ENCODE results near the gene PTGER1. TPM values are rescaled to one million over a fixed set of nuclear protein-coding genes. Genes with fewer than 3 reads are reported as not detected.

Gene PTGER1
- total RNA-seq, 1 donor from 2014 or later = 0.91 TPM

DNA sequence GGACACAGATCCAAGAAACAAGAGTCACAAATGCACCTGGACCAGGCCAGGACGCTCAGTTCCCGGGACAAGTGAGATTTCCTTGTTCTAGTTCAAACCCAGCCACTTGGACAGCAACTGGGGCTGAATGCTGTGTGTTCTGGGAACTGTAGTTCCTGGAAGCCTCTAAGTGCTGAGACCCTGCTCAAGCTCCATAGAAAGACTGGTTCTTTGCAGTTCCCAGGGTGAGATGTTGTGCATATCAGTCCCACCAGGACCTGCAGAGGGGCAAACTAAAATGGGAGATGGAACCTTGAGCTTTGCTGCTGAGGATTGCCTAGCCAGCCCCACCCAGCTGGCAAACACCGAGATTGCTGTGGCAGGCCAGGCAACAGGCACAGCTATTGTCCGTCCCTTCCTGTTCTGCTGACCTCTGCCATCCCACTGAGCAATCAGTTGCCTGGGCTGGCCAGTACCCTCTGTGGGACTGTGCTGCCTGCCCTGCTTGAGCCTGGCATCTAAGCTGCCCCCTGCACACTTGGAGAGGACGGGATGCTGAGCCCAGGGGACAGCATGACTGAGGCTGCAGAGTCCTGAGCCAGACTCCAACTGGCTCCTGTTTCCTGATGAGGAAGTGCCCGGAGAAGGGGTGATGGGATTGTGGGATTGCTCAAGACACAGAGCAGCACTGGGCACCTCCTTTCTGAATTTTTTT lies 22.2 kb upstream of the PTGER1 start:
- Mint-ChIP-seq H3K27ac (ENCODE audit: unreplicated experiment) (no peak overlapping the region), H3K9me3 (ENCODE audit: unreplicated experiment) (no peaks in the 10 kb centered on the region), H3K4me1 (ENCODE audit: low read depth, unreplicated experiment) (peaks cover 11% of the 10 kb centered on the region), H3K36me3 (ENCODE audit: low read depth, unreplicated experiment) (peaks cover 5% of the 10 kb centered on the region), H3K27me3 (ENCODE audit: low read depth, unreplicated experiment) (no peaks in the 10 kb centered on the region), H3K4me3 (ENCODE audit: unreplicated experiment) (peak overlapping the region; percentile 73)
- no peak overlapping the region for H2AFZ ChIP-seq (ENCODE audit: low read depth, low read length)
- no peaks in the 10 kb centered on the region for H3K36me3 ChIP-seq (ENCODE audit: insufficient read depth, low read length)
- no peak overlapping the region for H3K4me2 ChIP-seq (ENCODE audit: low read length)
- H3K4me1 ChIP-seq (ENCODE audit: insufficient read depth, low read length) = peaks cover 16% of the 10 kb centered on the region
- H3K9me3 ChIP-seq (ENCODE audit: insufficient read depth, low read depth, low read length) = no peaks in the 10 kb centered on the region
- no peak for DNase-seq (ENCODE audit: low read depth)
- H3K27me3 ChIP-seq (ENCODE audit: insufficient read depth, low read length) = no peaks in the 10 kb centered on the region
- no peak for FAIRE-seq
- peaks cover 27% of the 10 kb centered on the region for H4K20me1 ChIP-seq (ENCODE audit: insufficient read depth, low read length)
- H3K79me2 ChIP-seq (ENCODE audit: insufficient read depth, low read length) = peaks cover 33% of the 10 kb centered on the region
- H3K27ac ChIP-seq (ENCODE audit: low read depth, low read length) = no peak overlapping the region
- no peak overlapping the region for H3K4me3 ChIP-seq (ENCODE audit: insufficient read depth, low read depth, low read length)
- H3K9ac ChIP-seq (ENCODE audit: low read length) = no peak overlapping the region
- no peak for TF ChIP-seq EZH2 (IDR thresholded peaks at IDR 0.05; ENCODE audit: insufficient read depth, low read length)
- TF ChIP-seq, protein P1, sequence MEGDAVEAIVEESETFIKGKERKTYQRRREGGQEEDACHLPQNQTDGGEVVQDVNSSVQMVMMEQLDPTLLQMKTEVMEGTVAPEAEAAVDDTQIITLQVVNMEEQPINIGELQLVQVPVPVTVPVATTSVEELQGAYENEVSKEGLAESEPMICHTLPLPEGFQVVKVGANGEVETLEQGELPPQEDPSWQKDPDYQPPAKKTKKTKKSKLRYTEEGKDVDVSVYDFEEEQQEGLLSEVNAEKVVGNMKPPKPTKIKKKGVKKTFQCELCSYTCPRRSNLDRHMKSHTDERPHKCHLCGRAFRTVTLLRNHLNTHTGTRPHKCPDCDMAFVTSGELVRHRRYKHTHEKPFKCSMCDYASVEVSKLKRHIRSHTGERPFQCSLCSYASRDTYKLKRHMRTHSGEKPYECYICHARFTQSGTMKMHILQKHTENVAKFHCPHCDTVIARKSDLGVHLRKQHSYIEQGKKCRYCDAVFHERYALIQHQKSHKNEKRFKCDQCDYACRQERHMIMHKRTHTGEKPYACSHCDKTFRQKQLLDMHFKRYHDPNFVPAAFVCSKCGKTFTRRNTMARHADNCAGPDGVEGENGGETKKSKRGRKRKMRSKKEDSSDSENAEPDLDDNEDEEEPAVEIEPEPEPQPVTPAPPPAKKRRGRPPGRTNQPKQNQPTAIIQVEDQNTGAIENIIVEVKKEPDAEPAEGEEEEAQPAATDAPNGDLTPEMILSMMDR (IDR thresholded peaks at IDR 0.05; ENCODE audit: insufficient read depth, low read depth, low read length) = no peak

DNA sequence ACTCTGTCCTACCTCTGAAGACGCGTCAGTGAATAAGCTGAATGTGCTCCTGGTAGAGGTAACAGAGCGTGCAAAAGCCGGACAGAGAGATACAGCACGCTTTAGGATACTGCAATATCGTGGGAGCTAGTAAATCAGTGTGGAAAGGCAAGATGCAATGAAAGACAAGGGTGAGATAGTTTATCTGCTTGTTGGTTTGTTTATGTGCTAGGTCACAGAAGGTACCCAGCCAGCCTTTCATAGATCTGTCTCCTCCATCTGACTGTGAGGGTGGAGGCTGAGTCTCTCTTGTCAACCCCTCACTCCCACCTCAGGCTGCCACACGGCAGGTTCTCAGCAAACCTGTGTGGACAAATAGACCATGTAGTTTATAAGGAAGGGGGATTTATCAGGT lies 21.7 kb upstream of the PTGER1 start:
- no peak for DNase-seq (ENCODE audit: low read depth)
- no peaks in the 10 kb centered on the region for H3K27me3 Mint-ChIP-seq (ENCODE audit: low read depth, unreplicated experiment)
- no peaks in the 10 kb centered on the region for H3K9me3 Mint-ChIP-seq (ENCODE audit: unreplicated experiment)
- H3K9me3 ChIP-seq (ENCODE audit: insufficient read depth, low read depth, low read length) = no peaks in the 10 kb centered on the region
- peaks cover 37% of the 10 kb centered on the region for H3K79me2 ChIP-seq (ENCODE audit: insufficient read depth, low read length)
- H3K4me1 ChIP-seq (ENCODE audit: insufficient read depth, low read length) = peaks cover 16% of the 10 kb centered on the region
- peak overlapping the region; percentile 20 for H3K27ac Mint-ChIP-seq (ENCODE audit: unreplicated experiment)
- TF ChIP-seq EZH2 (IDR thresholded peaks at IDR 0.05; ENCODE audit: insufficient read depth, low read length) = no peak
- TF ChIP-seq, protein P1 (IDR thresholded peaks at IDR 0.05; ENCODE audit: insufficient read depth, low read depth, low read length) = no peak
- no peak overlapping the region for H3K27ac ChIP-seq (ENCODE audit: low read depth, low read length)
- peaks cover 28% of the 10 kb centered on the region for H4K20me1 ChIP-seq (ENCODE audit: insufficient read depth, low read length)
- peak overlapping the region; percentile 60 for H2AFZ ChIP-seq (ENCODE audit: low read depth, low read length)
- peak overlapping the region; percentile 82 for H3K4me2 ChIP-seq (ENCODE audit: low read length)
- no peak for FAIRE-seq
- no peaks in the 10 kb centered on the region for H3K36me3 ChIP-seq (ENCODE audit: insufficient read depth, low read length)
- peak overlapping the region; percentile 49 for H3K4me3 ChIP-seq (ENCODE audit: insufficient read depth, low read depth, low read length)
- peaks cover 11% of the 10 kb centered on the region for H3K4me1 Mint-ChIP-seq (ENCODE audit: low read depth, unreplicated experiment)
- peaks cover 5% of the 10 kb centered on the region for H3K36me3 Mint-ChIP-seq (ENCODE audit: low read depth, unreplicated experiment)
- peak overlapping the region; percentile 73 for H3K4me3 Mint-ChIP-seq (ENCODE audit: unreplicated experiment)
- H3K27me3 ChIP-seq (ENCODE audit: insufficient read depth, low read length) = no peaks in the 10 kb centered on the region
- H3K9ac ChIP-seq (ENCODE audit: low read length) = peak overlapping the region; percentile 43
